ENCODE results near the gene REEP6.

Gene REEP6

DNA sequence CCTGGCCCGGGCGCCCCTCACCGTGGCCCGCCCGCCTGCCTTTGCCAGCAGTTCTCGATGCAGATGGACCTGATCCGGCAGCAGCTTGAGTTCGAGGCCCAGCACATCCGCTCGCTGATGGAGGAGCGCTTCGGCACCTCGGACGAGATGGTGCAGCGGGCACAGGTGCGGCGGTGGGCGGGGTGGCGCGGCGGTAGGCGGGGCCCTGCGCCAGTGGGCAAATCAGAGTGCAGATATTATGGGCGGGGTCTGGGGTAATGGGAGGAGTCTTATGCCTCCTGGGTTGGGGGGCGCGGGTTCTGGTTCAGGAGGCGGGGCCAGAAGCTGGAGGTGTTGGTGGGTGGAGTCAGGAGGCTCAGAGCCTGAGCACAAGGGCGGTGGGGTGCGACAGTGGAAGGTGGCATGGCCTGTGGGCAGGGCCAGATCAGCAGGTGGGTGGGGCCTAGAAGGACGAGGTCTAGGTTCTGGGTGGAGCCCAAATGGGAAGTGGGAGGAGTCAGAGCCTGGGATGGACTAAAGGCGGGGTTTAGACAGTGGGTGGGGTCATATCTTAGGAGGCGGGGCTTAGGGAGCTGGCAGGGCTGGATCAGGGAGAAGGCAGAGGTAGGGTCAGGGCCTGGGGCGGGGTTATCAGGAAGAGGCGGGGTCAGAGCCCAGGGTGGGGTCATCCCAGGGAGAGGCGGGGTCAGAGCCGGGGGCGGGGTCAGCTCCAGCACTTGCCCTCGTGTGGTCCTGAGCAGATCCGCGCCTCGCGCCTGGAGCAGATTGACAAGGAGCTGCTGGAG, 35.5 kb upstream of the REEP6 start:
- Histone ChIP-seq H3K27ac (no peak overlapping the region), H3K4me3 (no peak overlapping the region)

DNA sequence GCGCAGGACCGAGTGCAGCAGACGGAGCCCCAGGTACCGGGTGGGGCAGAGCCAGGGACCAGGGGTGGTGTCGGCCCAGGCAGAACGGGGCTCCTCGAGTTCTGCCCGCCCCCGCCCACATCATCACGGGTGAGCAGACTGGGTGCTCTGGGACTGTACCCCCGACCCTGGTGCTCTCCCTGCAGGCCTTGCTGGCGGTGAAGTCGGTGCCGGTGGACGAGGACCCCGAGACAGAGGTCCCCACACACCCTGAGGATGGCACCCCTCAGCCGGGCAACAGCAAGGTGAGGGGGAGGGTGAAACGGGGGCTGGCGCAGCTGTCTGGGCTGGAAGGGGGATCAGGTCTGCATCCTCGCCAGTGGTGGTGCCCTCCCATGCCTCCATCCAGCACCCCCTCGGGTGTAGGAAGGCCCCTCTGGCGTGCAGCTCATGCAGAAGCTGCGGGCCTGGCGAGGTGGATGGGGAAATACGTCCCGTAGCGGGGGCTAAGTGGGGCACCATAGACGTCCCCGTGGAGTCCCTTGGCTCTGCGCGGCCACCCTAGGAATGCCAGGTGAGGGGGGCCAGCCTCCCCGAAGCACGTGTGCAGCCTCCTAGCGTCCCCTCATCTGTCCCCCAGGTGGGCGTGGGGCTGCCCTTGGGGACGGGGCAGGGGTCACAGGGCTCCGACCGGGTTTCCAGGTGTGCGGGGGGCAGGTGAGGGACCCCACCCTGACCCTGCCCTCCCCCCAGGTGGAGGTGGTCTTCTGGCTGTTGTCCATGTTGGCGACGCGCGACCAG, 34.7 kb upstream of the REEP6 start:
- Histone ChIP-seq H3K27ac (no peak overlapping the region), H3K4me3 (no peak overlapping the region)

- H3K4me3 ChIP-seq = no peak overlapping the region
- H3K27ac ChIP-seq = no peak overlapping the region
Measured at GRCh38 chr19:1457031-1457739, 33.8 kb upstream of the REEP6 start.

- H3K27ac ChIP-seq = no peak overlapping the region
- no peak overlapping the region for H3K4me3 ChIP-seq
Measured at GRCh38 chr19:1457892-1458291, 33.1 kb upstream of the REEP6 start.

DNA sequence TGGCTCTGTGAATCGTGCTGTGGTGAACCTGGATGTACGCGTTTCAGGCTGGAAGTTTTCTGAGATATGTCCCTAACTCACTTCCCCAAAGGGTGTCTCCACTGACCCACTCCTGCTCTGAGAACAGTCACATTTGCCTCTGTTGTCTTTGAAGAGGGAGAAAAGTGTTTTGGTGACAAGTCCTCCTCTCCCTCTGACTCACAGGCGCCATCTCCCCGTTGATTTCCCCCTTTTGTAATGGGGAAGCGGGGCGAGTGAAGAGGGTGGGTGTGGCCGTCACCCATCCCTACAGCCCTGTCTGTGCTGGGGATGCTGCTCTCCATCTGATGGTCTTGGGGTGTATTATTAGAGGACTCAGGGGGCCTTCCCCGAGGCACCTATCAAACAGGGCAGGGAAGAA, 31.5 kb upstream of the REEP6 start:
- Histone ChIP-seq H3K27ac (no peak overlapping the region), H3K4me3 (no peak overlapping the region)

DNA sequence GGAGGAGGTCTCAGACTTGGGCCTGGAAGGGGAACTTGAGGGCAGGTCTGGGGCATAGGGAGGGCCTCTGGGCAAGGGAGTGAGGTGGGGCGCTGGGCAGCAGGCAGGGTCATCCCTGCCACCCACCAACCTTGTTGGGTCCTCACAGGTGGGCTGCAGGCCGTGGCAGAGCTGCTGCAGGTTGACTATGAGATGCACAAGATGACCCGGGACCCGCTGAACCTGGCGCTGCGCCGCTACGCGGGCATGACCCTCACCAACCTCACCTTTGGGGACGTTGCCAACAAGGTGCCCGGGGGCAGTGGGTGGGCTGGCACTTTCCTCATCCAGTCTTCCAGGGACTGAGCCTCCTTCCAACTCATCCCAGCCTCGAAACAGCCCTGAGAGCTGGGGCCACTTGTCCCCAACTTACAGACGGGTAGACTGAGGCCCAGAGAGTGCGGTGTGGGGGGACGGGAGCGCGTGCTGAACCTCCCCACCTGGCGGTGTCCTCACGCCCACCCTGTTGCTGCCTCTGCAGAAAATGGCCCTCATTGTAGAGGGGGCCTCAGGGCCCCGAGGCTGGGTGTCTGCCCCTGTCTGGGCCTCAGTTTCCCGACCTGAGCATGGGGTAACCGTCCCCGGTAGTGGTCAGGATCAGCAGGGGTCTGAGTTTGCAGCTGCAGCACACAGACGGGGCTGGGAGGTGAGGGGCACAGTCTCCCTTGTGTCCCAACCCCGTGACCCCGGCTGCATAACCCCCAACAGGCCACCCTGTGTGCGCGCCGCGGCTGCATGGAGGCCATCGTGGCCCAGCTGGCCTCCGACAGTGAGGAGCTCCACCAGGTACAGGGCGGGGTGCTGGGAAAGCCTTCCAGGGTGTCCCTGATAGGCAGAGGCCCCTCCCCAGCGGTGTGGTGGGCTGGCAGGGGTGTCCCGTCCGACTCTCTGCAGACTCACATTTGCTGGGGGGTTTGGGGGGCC, 30.7 kb upstream of the REEP6 start:
- no peak overlapping the region for H3K27ac ChIP-seq
- no peak overlapping the region for H3K4me3 ChIP-seq

- H3K4me3 ChIP-seq = no peak overlapping the region
- H3K27ac ChIP-seq = no peak overlapping the region
Measured at GRCh38 chr19:1461862-1462261, 29.1 kb upstream of the REEP6 start.

- H3K4me3 ChIP-seq = no peak overlapping the region
- no peak overlapping the region for H3K27ac ChIP-seq
Measured at GRCh38 chr19:1465191-1466016, 25.6 kb upstream of the REEP6 start.

GRCh38 chr19:1466018-1466460, 24.9 kb upstream of the REEP6 start:
- Histone ChIP-seq H3K4me3 (no peak overlapping the region), H3K27ac (no peak overlapping the region)

- no peak overlapping the region for H3K27ac ChIP-seq
- H3K4me3 ChIP-seq = peak overlapping the region in 1 of 7 experiments; percentile 4
Measured at GRCh38 chr19:1466461-1467214, 24.3 kb upstream of the REEP6 start.

- no peak overlapping the region for H3K27ac ChIP-seq
- peak overlapping the region in 1 of 7 experiments; percentile 4 for H3K4me3 ChIP-seq
Measured at GRCh38 chr19:1467215-1467489, 23.8 kb upstream of the REEP6 start.

GRCh38 chr19:1467490-1468273, 23.3 kb upstream of the REEP6 start:
- H3K4me3 ChIP-seq = peak overlapping the region in 2 of 7 experiments; percentile 4 to 14

DNA sequence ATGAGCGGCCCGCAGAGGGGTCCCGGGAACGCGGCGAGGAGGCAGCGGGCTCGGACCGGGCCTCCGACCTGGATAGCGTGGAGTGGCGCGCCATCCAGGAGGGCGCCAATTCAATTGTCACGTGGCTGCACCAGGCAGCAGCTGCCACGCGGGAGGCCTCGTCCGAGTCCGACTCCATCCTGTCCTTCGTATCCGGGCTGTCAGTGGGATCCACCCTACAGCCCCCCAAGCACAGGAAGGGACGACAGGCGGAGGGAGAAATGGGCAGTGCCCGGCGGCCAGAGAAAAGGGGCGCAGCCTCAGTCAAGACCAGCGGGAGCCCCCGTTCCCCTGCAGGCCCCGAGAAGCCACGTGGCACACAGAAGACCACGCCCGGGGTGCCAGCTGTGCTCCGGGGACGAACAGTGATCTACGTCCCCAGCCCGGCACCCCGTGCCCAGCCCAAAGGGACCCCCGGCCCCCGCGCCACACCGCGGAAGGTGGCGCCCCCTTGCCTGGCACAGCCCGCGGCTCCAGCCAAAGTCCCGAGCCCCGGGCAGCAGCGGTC, 22.6 kb upstream of the REEP6 start:
- Histone ChIP-seq H3K4me3 (peak overlapping the region in 3 of 7 experiments; percentile 0 to 41 (median 21)), H3K27ac (no peak overlapping the region)

More at GRCh38 chr19:1467490-1468273, 23.3 kb upstream of the REEP6 start:
- no peak overlapping the region for H3K27ac ChIP-seq

GRCh38 chr19:1468821-1469254, 22.1 kb upstream of the REEP6 start:
- H3K4me3 ChIP-seq = peak overlapping the region in 4 of 7 experiments; percentile 0 to 42 (median 31)
- no peak overlapping the region for H3K27ac ChIP-seq

DNA sequence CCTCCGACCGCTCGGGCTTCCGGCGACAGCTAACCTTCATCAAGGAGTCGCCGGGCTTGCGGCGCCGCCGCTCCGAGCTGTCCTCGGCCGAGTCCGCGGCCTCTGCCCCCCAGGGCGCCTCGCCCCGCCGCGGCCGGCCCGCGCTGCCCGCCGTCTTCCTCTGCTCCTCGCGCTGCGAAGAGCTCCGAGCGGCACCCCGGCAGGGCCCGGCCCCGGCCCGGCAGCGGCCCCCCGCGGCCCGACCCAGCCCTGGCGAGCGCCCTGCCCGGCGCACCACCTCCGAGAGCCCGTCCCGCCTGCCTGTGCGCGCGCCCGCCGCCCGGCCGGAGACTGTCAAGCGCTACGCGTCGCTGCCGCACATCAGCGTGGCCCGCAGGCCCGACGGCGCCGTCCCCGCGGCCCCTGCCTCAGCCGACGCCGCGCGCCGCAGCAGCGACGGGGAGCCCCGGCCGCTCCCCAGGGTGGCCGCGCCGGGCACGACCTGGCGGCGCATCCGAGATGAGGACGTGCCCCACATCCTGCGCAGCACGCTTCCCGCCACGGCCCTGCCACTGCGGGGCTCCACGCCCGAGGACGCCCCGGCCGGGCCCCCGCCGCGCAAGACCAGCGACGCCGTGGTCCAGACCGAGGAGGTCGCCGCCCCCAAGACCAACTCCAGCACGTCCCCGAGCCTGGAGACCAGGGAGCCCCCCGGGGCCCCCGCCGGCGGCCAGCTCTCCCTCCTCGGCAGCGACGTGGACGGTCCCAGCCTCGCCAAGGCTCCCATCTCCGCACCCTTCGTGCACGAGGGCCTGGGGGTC, 21.5 kb upstream of the REEP6 start:
- Histone ChIP-seq H3K27ac (peak overlapping the region in 1 of 21 experiments; percentile 12), H3K4me3 (peak overlapping the region; percentile 15 to 42 (median 27))

DNA sequence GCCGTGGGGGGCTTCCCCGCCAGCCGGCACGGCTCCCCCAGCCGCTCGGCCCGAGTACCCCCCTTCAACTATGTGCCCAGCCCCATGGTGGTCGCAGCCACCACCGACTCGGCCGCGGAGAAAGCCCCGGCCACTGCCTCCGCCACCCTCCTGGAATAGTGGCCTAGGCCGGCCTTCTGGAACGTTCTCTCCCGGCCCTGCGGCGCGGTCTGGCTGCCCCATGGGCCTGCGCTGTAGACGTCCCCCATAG, 21.0 kb upstream of the REEP6 start:
- H3K27ac ChIP-seq = peak overlapping the region in 1 of 21 experiments; percentile 12

More for the DNA sequence above, 21.0 kb upstream of the REEP6 start:
- peak overlapping the region; percentile 15 to 42 (median 27) for H3K4me3 ChIP-seq
